Measurements from ENCODE around the gene IFT74. TPM values are rescaled to one million over a fixed set of nuclear protein-coding genes. Genes with fewer than 3 reads are reported as not detected.

IFT74 gene
- polyA plus RNA-seq, 1 experiment: 15.6 TPM

- TF ChIP-seq, protein P1, sequence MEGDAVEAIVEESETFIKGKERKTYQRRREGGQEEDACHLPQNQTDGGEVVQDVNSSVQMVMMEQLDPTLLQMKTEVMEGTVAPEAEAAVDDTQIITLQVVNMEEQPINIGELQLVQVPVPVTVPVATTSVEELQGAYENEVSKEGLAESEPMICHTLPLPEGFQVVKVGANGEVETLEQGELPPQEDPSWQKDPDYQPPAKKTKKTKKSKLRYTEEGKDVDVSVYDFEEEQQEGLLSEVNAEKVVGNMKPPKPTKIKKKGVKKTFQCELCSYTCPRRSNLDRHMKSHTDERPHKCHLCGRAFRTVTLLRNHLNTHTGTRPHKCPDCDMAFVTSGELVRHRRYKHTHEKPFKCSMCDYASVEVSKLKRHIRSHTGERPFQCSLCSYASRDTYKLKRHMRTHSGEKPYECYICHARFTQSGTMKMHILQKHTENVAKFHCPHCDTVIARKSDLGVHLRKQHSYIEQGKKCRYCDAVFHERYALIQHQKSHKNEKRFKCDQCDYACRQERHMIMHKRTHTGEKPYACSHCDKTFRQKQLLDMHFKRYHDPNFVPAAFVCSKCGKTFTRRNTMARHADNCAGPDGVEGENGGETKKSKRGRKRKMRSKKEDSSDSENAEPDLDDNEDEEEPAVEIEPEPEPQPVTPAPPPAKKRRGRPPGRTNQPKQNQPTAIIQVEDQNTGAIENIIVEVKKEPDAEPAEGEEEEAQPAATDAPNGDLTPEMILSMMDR (IDR thresholded peaks at IDR 0.05; ENCODE audit: low read depth, low read length): no peak
- peaks cover 5% of the 10 kb centered on the region; the same call in 1 of the 2 replicates for H3K9me3 ChIP-seq (ENCODE audit: control insufficient read depth, insufficient read depth, low read length)
- H3K27me3 ChIP-seq (ENCODE audit: control insufficient read depth, insufficient read depth, low read length): no peaks in the 10 kb centered on the region
- ChIA-PET CTCF (interaction anchor here (0.6 to 1.0 kb wide), 2 partner anchors 12 to 383 kb away, joined by 3 read pairs; no protein-coding TSS in a partner anchor), POLR2A (no interaction called here)
- H3K4me3 ChIP-seq (ENCODE audit: low read depth, low read length): no peak overlapping the region
- no peak overlapping the region for H3K27ac ChIP-seq (ENCODE audit: low read depth, low read length)
- DNase-seq (ENCODE audit: low read depth, low spot score): no peak
Measured at GRCh38 chr9:26950521-26950920, 5.7 kb upstream of the IFT74 start.

DNA sequence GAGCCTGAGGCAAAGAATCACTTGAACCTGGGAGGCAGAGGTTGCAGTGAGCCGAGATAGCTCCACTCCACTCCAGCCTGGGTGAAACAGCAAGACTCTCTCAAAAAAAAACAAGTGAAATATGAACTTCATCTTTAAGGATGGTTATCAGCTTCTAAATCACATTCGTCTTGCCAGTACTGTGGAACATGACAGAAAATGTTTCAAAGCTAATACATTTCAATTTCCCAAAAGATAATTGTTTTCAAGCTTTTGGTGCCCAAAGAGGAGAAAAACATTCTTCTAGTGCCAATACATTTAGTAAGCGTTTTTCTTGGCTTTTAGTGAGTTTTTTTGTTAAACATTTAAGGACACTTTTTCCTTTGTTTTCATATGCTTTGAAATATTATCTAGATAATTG is 4.4 kb upstream of the IFT74 start:
- H3K27ac ChIP-seq (ENCODE audit: low read depth, low read length): no peak overlapping the region
- POLR2A ChIA-PET: no interaction called here
- CTCF ChIA-PET: no interaction called here
- DNase-seq (ENCODE audit: low read depth, low spot score): no peak
- H3K9me3 ChIP-seq (ENCODE audit: control insufficient read depth, insufficient read depth, low read length): peaks cover 2% of the 10 kb centered on the region; the same call in 1 of the 2 replicates
- TF ChIP-seq, protein P1 (IDR thresholded peaks at IDR 0.05; ENCODE audit: low read depth, low read length): no peak
- H3K4me3 ChIP-seq (ENCODE audit: low read depth, low read length): no peak overlapping the region
- no peaks in the 10 kb centered on the region for H3K27me3 ChIP-seq (ENCODE audit: control insufficient read depth, insufficient read depth, low read length)

GRCh38 chr9:26954050-26954508 is 2.1 kb upstream of the IFT74 start:
- Histone ChIP-seq H3K9me3 (ENCODE audit: control insufficient read depth, insufficient read depth, low read length) (no peaks in the 10 kb centered on the region), H3K4me3 (ENCODE audit: low read depth, low read length) (no peak overlapping the region), H3K27me3 (ENCODE audit: control insufficient read depth, insufficient read depth, low read length) (no peaks in the 10 kb centered on the region), H3K27ac (ENCODE audit: low read depth, low read length) (no peak overlapping the region)
- CTCF ChIA-PET: no interaction called here
- no peak for DNase-seq (ENCODE audit: low read depth, low spot score)
- POLR2A ChIA-PET: no interaction called here
- TF ChIP-seq, protein P1 (IDR thresholded peaks at IDR 0.05; ENCODE audit: low read depth, low read length): no peak

DNA sequence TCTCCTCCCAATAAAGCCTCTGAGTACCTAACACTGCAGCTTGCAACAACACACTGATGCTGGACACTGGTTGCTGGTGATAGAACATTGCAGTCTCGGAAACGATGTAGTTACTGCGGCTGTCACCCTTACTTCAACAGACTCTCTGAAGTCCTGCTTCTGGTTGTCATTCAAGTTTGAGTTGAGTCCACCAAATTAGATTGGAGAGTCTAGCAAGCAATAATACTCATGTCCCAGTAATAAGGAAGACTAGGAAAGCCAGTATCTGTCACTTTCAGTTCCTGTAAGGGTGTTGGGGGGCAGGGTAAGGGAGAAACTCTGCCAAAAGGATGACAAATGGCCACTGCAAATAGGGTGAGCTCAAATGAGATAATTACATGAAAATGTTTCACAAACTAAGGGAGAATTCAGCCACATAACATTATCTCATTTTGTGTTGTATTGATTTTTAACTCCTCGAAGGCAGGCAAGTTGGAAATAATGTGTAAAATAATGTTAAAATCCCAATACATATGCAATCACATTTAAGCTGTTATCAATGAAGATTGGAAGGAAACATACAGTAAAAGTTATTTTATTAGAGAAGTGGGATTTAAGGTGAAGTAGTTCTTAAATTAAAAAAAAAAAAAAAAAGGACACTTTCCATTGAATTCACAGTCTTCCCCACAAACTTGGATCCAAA is 849 bp upstream of the IFT74 start:
- peak overlapping the region; percentile 80 for H3K4me3 ChIP-seq (ENCODE audit: low read depth, low read length)
- no peak for DNase-seq (ENCODE audit: low read depth, low spot score)
- H3K27me3 ChIP-seq (ENCODE audit: control insufficient read depth, insufficient read depth, low read length): no peaks in the 10 kb centered on the region
- peak overlapping the region; percentile 73 for H3K27ac ChIP-seq (ENCODE audit: low read depth, low read length)
- TF ChIP-seq, protein P1 (IDR thresholded peaks at IDR 0.05; ENCODE audit: low read depth, low read length): no peak
- CTCF ChIA-PET: no interaction called here
- no peaks in the 10 kb centered on the region for H3K9me3 ChIP-seq (ENCODE audit: control insufficient read depth, insufficient read depth, low read length)
- POLR2A ChIA-PET: interaction anchor here (0.5 to 2.3 kb wide), 5 partner anchors 8 to 735 kb away, joined by 3 to 15 read pairs (median 5); partner anchors contain the start of genes CAAP1 and PLAA

DNA sequence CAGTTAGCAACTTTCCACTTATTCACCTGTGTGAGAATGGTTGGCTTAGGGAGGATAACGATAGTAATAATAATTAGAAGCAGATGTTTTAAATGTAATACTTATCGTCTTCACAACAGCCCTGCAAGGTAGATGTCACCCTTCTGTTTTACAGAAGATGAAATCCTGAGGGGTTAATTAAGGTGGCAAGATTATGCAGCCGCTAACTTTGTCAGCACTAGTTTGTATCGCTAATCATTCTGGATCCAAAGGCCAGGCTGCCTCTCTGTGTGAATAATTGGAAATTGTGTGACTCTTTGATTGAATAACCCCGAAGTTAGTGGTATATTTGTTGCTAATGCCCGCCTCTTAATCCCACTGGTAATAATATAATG is 635 bp downstream of the IFT74 start:
- CTCF ChIA-PET: no interaction called here

More for the DNA sequence above, 635 bp downstream of the IFT74 start:
- TF ChIP-seq, protein P1 (IDR thresholded peaks at IDR 0.05; ENCODE audit: low read depth, low read length): no peak
- Histone ChIP-seq H3K9me3 (ENCODE audit: control insufficient read depth, insufficient read depth, low read length) (no peaks in the 10 kb centered on the region), H3K4me3 (ENCODE audit: low read depth, low read length) (peak overlapping the region; percentile 80), H3K27ac (ENCODE audit: low read depth, low read length) (peak overlapping the region; percentile 91), H3K27me3 (ENCODE audit: control insufficient read depth, insufficient read depth, low read length) (no peaks in the 10 kb centered on the region)
- DNase-seq (ENCODE audit: low read depth, low spot score): no peak
- POLR2A ChIA-PET: interaction anchor here (2.3 kb wide), 1 partner anchor 10 kb away, joined by 15 read pairs; the partner anchor contains the start of gene PLAA
